Medulla oblongata (tissue), 1 donor: ENCODE data around the gene ANKRD22.
"Not testable (repeated sequence)": the region's sequence is repeated elsewhere in the genome, so short reads cannot be mapped to it uniquely, and the experiment has no call there.

Source experiments
- DNase-seq: peaks from one replicate; pipeline ENCODE4 v3.0.0-alpha.2; 2015; ENCODE audit errors: extremely low spot score

The ANKRD22 gene

DNA sequence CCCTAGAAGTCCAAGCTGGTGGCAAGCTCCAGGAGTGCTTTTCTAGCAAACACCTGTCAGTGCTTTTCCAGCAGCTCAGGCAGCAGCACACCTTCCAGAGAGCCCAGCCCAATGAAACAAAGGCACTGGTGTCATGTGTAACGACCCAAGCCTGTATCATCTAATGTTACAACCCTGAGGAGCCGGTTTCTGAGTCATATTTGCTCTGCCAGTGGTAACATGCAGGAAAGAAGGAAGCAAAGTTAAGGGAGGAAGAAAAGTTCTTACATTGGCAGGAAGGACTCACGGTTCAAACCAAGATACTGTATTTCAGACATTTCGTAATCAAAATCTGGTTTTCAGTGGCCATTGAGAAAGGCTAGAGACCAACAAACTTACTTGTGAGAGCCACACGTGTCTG is at the start of gene ANKRD22:
Gene ANKRD22 (minus strand): TSS at position 139 of the 400 bp plus-strand sequence. CDS start 237 bp downstream, outside the sequence.
- peak; percentile 32 for DNase-seq

DNA sequence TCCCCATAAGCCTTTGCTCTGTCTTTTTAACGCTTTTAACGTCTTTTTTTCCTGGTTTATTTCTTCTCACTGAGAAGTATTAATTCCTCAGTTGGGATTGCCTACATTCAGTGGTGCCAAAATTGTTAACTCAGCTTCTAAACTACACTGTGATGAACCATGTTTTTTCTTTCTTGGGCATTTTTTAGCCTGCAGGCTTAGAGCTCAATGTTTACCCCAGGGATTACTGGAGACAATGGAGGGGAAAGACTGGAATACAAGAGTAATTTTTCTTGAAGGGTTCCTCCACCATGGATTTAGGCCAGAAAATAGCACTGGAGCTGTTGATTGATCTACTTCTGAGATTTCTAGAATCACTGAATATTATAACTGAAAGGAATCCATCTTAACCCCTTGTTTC is 48.2 kb upstream of the ANKRD22 start:
- no peak for DNase-seq

DNA sequence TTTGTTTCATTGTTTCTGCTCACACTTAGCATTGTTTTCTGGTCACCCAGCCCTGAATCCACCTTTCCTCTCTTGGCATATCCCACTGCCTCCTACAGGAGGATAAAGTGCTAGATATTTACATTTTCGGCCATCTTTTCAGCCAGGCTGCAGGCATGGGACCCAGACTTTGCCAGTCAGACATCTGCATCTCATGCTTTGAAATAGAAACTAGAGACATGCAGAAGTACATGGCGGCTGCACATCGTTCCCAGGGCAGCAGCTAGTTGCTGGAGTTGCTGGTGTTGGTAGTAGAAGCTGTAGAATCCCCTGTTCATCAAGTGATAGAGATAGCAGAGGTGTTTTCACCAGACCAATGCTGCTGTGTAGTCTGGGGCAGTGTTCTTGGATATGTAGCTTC is 47.1 kb upstream of the ANKRD22 start:
- DNase-seq = no peak

DNA sequence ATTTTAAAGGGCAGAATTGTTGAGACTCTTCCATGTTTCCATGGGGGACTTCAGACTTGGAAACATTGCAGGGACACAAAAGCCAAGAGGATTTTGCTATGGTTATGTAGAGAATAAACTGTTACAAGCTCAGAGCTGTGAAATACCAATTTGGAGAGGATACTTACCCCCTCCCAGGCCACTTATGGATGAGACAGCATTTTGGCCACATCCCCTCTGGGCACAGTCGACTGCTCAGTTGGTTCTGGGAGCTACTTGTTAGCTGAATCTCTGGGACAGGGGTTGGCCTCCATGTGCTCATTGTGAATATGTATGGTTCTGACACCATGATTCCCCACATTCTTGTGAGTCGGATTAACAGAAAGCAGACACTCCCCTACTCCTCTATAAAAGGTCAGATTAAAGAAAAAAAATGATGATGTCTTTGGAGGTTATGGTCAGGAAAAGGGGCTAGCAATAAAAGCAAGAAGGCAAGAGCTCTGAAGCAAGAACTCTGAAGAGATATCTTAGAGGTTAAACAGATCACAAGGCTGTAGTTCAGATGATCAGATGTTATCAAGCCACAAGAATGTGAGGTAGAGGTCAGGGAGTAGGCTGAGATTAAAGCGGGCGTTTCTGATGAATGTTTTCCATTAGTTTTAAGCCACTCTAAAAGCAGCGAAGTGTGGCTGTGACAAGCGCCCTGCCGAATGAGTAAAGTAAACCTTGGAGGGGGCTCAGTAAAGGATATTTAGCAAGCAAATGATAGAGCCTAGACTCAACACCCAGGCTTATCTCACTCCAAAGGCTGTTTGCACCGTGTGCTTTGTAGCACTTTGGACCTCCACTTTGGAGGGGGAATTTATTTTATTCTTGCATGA is 45.6 kb upstream of the ANKRD22 start:
- peak; percentile 42 for DNase-seq

DNA sequence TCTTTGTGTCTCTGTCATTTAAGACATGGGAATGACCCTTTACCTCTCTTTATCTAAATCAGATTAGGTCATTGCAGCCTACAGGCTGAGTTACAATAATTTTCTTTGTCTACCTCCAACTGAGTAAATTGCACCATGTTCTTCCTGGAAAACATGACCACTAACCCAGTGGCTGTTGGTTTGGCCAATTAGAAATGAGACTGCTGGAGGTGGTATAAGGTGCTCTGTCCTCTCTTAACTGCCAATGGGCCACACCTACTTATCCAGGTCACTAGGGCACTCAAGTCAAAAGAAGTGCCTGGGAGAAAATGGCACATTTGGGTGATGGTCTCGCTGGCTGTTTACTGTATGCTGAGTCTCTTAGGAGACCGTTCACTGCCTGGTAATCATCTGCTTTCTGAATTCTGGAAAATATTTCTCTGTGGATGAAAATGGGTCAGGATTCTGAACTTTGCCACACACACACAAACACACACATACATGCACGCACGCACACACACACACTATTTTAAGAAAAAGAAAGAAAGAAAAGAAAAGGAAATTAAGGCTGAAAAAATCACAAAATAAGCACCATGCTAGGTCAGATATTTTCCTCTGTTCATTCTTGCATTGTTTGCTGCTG is 44.8 kb upstream of the ANKRD22 start:
- DNase-seq = no peak

DNA sequence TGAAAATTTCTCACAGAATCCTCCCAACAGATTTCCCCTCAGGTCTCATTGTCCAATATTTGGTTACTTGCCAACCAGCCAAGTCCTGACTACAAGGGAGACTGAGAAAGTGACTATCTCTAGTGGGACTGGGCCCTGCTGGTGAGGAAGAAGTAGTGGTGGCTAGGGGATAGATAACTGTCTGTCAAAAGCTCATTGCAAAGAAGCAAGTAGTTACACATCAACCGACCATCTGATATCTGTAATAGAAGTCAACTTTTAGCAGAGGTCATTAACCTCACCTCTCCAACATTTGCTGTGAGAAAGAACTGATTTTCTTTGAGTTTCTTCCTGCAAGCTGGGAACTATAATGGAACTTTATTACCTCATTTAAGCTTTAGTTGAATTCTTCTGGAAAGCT is 43.6 kb upstream of the ANKRD22 start:
- no peak for DNase-seq

DNA sequence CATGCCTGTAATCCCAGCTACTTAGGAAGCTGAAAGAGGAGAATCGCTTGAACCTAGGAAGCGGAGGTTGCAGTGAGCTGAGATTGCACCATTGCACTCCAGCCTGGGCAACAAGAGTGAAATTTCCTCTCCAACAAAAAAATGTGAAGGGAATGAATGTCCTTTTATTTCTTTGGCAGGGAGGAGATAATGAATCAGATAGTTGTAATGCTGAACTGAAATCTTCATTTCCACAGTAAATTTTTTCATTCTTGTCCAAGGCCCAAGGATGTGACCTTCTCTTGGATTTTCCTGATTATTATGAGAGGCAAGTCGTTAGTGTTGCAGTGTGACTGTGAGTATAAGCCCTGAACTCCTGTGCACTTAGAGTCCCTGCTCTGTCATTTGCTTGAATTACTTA is 42.0 kb upstream of the ANKRD22 start:
- DNase-seq = no peak

DNA sequence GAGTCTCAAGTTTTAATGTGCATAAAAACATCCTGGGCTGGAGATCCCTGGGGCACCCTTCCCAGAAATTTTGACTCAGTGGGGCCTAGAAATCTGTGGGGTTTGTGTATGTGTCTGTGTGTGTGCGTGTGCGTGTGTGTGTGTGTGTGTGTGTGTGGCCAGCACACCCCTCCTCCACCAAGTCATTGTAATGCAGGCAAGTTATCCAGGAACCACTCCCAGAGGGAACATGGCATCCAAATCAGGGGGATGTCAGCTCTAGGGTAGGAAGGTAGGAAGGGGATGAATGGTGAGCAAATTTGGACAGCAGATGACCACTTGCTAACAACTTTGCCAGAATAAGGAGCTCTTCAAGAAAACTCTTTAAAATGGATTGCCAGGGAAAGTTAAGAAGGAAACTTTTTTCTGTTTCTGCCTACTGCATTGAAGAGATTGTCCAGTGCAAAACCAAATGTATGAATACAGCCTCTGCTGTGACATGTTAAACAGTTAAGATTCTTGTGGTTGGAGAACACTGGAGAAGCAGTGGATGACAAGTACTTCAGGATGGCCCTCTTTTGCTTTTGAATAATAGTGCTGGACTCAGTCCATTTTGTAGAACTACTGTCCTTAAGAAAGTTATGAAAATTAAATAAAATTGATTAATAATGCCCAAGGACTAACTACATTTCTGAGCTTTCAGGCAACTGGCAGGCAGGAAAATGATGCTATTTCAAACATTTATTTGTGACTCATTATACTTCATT is 40.8 kb upstream of the ANKRD22 start:
- no peak for DNase-seq

DNA sequence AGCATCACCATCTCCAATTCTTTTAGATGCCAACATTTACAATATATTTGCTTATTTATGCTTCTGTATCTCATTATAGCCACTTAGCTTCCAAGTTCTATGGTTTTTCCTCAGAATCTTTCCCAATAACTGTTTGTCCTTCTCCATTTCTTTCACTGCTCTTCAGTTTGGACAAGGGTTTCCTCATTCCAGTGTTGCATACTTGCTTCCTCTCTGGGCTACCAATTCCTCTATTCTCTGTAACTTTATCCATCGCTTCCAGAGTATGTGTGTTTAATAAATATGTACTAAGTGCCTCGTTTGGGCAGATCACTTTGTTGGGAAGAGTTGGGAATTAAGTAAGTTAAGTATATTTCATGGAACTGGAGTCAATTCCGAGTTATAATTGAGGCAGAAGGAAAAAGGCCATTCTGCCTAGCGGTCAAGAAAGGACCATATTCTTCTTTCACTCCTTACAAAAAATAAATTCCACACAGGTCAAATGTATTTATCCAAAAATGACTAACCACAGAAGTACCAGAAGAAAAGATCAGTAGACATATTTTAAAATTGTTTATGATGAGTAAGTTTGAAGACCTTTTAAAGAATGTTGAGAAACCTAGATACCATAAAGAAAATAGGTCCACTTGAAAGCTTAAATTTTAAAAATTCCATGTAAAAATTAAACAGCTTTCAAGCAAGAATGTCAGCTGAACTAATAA is 39.2 kb upstream of the ANKRD22 start:
- no peak for DNase-seq

DNA sequence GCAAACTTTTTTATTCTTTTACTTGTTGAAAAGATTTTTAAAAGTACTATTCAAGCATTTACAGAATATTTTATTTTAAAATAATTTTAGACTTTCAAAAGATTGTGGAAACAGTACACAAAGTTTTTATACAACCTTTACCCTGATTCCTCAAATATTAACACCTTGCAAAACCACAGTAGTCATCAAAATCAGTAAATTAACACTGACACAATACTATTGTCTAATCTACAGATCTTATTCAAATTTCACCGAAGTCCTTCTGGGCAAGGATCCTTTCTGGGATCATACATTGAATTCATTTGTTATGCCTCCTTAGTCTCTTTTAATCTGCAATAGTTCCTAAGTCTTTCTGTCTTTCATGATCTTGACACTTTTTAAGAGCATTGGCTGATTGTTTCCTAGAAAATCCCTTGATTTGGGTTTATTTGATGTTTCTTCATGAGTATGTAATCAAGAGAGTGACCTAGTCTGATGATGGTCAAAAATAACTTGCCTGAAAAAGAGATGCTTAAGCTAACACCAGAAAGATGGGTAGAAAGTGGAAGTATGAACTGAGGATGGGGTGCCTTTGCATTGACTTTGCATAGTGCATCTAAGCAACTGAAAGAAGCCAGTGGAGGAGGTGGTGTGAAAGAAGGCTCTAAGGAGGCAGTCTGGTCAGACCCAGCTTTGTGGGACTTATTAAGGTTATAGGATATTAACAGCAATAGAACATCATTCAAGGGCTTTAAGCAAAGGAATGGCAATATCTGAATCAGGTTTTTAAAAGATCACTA is 38.1 kb upstream of the ANKRD22 start:
- DNase-seq = no peak

DNA sequence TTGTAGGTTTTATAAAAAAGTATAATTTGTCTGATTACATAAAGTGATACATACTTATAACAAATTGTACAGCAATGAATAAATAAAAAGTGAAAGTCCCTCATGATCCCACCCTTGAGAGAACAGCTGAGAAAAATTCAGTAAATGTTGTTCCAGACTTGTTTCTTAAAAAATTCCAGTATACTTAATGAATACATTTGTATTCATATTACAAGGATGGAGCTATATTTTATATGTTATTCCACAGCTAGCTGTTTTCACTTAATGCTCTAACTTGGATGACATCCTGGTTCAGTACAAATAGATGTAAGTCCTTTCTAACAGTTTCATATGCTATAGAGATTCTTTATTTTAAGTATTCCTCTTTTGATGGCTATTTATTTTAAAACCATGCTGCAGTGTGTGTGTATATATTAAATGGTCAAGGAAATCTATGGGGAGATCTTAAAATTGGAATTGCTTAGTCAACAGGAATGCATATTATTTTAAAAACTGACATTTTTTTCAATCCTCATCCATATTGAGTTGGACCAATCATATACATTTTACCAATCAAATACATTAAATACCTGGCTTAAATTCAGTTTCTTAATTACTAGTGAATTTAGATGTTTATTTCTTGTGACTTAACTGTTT is 37.3 kb upstream of the ANKRD22 start:
- DNase-seq = no peak

DNA sequence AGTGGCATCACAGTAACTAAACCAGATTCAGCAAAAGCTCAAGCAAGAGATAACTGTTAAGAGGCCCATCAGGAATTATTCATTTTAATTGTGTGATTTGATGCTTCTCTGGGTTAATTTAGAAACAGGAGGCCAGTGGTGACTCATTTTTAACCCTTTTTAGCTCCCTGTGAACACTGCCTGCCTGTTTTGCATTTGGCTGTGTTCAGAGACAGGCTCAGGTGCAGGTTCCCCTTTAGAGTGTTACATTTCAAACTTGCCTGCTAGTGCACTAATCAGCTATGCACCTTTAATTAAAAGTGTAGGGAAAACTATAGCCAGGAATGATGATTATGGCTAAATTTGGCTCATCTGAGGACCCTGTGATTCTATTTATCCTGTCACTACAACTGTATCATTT is 34.9 kb upstream of the ANKRD22 start:
- no peak for DNase-seq

DNA sequence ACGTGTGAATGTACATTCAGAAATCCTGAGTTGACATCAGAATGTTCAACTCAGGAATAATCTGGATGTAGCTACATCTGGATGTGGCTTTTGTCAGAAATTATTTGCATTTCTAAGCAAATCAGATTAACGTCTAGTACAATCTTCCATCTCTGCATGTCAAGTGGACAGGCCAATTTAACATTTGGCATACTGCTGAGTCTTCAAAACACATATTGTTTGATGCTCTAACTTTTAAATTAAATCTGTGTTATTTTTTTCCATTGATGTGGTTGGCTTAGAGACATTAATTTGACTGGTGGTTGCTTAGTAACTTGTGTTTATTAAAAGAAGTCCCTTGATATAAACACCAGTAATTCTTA is 31.8 kb upstream of the ANKRD22 start:
- no peak for DNase-seq

DNA sequence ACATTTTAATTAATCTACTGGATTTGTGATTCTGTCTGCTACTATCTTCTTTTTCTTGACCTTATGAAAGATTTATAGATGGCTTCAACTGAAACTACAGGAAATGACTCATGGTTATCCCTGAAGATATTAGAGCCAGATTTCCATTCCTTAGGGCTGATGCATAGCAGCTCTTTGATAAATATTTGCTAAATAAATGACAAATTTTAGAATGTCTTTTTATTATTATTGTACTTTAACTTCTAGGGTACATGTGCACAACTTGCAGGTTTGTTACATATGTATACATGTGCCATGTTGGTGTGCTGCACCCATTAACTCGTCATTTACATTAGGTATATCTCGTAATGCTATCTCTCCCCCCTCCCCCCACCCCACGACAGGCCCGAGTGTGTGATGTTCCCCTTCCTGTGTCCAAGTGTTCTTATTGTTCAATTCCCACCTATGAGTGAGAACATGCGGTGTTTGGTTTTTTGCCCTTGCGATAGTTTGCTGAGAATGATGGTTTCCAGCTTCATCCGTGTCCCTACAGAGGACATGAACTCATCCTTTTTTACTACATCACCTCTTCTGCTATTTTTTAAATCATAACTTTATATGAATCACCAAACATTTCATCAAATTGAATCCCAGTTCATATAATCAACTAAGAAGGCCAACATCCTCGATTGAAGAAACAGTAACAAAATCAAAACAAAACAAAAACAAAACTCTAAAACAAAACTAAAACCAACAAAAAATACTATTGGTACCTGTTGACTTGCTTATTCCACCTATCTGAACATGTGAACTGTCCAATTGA is 31.2 kb upstream of the ANKRD22 start:
- DNase-seq = not testable (repeated sequence)

DNA sequence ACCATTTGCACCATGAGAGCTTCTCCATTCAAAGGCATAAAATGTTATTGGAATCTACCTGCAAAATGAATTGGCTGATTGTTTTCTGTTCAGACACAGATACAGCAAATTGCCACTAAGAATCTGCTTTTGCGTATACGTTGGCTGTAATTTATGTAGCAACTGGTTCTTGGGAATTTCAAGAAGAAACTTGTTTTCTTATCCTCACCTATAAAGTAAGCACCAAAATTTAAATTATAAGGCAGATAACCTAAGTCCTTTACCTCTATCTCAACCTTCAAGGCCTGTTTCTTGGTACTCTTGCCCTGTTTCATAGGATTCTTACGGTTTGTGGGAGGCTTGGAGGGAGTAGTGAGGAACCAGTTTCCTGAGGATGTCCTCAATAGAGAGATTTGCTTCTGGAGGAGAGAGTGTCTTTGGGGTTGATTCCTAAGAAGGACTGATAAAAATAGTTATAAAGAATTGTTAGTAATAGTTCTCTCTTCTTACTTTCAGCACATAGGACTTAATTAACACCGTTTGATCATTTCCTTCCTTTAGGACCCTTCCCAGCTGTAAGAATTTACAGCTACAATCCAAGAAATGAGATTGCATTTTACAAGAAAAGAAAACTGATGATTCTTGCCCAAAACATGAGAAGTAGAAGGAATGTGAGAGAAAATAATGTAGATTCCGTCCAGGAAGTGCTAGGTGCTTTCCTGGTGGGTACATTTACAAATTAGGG is 30.4 kb upstream of the ANKRD22 start:
- peak; percentile 34 for DNase-seq

DNA sequence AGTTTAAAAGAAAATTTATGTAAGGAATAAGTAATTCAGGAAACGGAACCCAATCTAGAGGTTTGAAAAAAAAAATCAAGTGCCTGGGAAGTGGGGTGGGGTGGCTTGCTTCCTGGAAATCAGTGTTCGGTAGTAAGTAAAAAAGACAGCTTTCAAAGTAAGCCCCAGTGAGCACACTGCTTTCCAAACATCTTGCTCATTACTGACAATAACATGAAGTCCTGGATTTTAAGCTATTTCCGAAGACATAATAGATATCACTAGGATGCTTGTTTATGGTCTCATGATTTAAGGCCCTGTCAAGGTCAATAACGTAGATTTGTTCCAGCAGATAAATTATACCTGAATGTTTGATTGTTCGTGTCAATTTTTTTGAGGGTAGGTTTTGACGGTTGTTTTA is 29.7 kb upstream of the ANKRD22 start:
- DNase-seq = peak; percentile 42

DNA sequence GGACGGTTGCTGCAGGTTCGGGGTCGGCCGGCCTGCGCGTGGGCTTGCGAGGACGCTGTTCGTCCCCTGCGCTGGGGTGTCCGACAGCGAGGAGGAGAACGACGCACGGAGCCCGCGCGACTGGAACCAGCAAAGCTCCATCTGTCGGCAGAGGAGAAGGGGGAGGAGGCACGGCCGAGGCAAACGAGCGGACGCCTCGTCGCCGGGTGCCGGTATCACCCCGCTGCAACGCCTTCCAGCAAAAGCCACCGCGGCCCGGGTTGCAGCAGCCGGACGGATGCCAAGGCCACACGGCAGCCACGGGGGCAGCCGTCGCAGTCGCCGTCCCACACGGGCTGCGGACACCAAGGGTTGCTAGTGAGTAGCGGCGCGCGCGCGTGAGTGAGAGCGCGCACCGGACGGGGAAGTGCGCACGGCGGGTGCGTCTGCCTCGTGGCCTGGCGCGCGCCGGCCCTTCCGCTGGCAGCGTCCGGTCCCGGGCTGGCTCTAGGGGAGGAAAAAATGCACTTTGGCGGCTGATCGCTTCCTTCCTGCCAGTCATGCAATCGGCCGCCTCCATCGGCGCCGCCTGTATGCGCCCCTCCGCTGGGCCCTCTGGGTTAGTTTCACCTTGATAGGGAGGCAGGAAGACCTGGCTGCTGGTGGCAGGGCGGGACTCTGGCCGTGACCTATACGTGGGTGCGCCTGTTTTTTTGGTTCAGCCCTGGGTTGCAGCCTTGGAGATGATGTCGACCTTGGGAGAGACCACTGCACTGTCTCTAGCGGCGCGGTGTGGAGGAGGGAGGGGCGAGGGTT is 28.8 kb upstream of the ANKRD22 start:
- peak; percentile 85 for DNase-seq

DNA sequence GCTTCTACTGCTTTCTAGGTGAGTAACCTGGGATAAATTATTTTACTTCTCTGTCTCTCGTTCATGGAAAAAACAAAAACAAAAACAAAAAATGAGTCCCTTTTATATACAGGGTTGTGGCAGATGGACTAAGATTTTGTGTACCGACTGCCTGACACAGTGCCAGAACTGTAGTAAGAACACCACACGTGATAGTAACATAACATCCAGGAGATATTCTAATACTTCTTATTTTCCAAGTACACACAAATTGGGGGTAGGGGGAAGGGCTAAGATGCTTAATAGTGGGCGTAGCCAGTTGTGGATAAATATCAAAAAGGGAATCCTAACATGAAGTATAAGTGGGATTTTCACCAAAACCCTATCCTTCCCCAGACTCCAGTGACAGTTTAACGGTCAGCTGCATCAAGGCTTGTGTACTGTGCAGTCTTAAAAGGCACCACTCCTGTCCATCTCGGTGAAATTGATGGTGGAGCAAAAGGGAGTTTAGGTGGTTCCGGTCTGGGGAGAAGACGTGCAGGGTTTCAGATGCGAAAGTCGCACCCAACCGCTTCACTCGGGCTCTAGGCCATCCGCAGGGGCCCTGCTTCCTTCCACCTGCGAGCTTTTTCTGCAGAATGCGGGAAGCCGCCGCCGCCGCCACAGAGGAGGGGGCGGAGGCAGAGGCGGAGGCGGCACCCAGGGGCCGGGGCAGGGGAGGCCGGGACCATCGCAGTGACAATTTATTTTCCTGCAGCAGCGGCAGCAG is 28.1 kb upstream of the ANKRD22 start, which contains the start of gene STAMBPL1:
Gene STAMBPL1 (plus strand): TSS at position 712 of the 748 bp plus-strand sequence. CDS start 21,464 bp downstream, outside the sequence.
- DNase-seq = peak; percentile 58
